Gastrocnemius medialis (tissue), 4 donors: ENCODE data around the gene ARHGAP25. TPM values are rescaled to one million over a fixed set of nuclear protein-coding genes. Genes with fewer than 3 reads are reported as not detected.
A peak's percentile ranks its signal among the peaks of the same experiment; 100 is the strongest.

Experiments used
- ATAC-seq, 2 donors: fragments of 150-250 bp; one replicate each; pipeline ENCODE4 v1.9.1; 2016
- DNase-seq, 2 donors: peaks; one replicate each; pipeline ENCODE4 v3.0.0-alpha.2; 2019
- H3K27ac ChIP-seq, 4 donors: fragments of 200-600 bp; sonication (generic); 1 replicate in 1 of 4; 2 replicates in 3 of 4; pipeline ENCODE4 v1.5.1; 2016 to 2018; ENCODE audit warnings: mild to moderate bottlenecking in 2 of 4, moderate library complexity in 1 of 4
- H3K27me3 ChIP-seq, 3 donors: fragments of 200-600 bp; sonication (generic) in 2 of 3; 1 replicate in 1 of 3; 2 replicates in 2 of 3; pipeline versions ENCODE4 v1.5.1 to v1.6.0; 2016 to 2019; ENCODE audit warnings: mild to moderate bottlenecking in 1 of 3, moderate library complexity in 1 of 3
- H3K36me3 ChIP-seq, 2 donors: fragments of 200-600 bp; sonication (generic) in 1 of 2; one replicate each; pipeline ENCODE4 v1.5.1; 2017 to 2018
- H3K4me1 ChIP-seq, 2 donors: fragments of 200-600 bp; sonication (generic) in 1 of 2; one replicate each; pipeline ENCODE4 v1.5.1; 2016 to 2017; ENCODE audit warnings: mild to moderate bottlenecking in 2 of 2
- H3K4me3 ChIP-seq, 4 donors: fragments of 200-600 bp; sonication (generic) in 3 of 4; 1 replicate in 1 of 4; 2 replicates in 3 of 4; pipeline ENCODE4 v1.5.1; 2016 to 2019; ENCODE audit warnings: mild to moderate bottlenecking in 2 of 4
- H3K9me3 ChIP-seq, 3 donors: fragments of 200-600 bp; sonication (generic) in 2 of 3; 1 replicate in 1 of 3; 2 replicates in 2 of 3; pipeline ENCODE4 v1.5.1; 2016 to 2019
- POLR2A ChIP-seq, 2 donors: fragments of 450-650 bp; IDR thresholded peaks; one replicate each; pipeline ENCODE4 v1.6.1; 2017; ENCODE audit warnings: antibody characterized with exemption in 2 of 2, mild to moderate bottlenecking in 2 of 2, moderate library complexity in 2 of 2
- in situ Hi-C, 4 donors: fragments of 200-750 bp; cut with MboI; loops; one replicate each; pipeline versions ENCODE4 v1.15.0 to v1.8.0; 2017; ENCODE audit warnings: low sequenced_read_pairs in 4 of 4
- intact Hi-C: fragments of 100-400 bp; cut with DNase I; formaldehyde crosslinking; loops from one replicate; pipeline ENCODE4 v1.15.1; 2023; ENCODE audit warnings: low total_unique reads
- total RNA-seq, 4 donors: library from RNA; depleted of rRNA; stranded (reverse); fragments of >200 nt; gene quantifications; one replicate each; pipeline versions ENCODE4 v1.1.0 to v1.2.3, GENCODE V29; 2016
- TF ChIP-seq, protein P1 (sequence below), 5 experiments: fragments of 450-650 bp in 3 of 5; fragments of 200-600 bp in 2 of 5; sonication (generic) in 2 of 5; IDR thresholded peaks in 4 of 5; conservative IDR thresholded peaks in 1 of 5; 1 replicate in 4 of 5; 2 replicates in 1 of 5; pipeline ENCODE4 v1.5.1; 2016 to 2019; ENCODE audit warnings: antibody characterized with exemption in 5 of 5, mild to moderate bottlenecking in 3 of 5, moderate library complexity in 3 of 5

Gene ARHGAP25
- total RNA-seq, 4 donors from 2014 or later = 1.9 to 6.8 (median 3.0) TPM

- Histone ChIP-seq H3K27ac (peak overlapping the region; percentile 72 to 78 (median 74)), H3K27me3 (no peaks in the 10 kb centered on the region), H3K4me3 (no peak overlapping the region), H3K4me1 (peaks cover 25 to 40% of the 10 kb centered on the region in 2 donors), H3K36me3 (no peaks in the 10 kb centered on the region), H3K9me3 (no peaks in the 10 kb centered on the region)
- TF ChIP-seq, protein P1, sequence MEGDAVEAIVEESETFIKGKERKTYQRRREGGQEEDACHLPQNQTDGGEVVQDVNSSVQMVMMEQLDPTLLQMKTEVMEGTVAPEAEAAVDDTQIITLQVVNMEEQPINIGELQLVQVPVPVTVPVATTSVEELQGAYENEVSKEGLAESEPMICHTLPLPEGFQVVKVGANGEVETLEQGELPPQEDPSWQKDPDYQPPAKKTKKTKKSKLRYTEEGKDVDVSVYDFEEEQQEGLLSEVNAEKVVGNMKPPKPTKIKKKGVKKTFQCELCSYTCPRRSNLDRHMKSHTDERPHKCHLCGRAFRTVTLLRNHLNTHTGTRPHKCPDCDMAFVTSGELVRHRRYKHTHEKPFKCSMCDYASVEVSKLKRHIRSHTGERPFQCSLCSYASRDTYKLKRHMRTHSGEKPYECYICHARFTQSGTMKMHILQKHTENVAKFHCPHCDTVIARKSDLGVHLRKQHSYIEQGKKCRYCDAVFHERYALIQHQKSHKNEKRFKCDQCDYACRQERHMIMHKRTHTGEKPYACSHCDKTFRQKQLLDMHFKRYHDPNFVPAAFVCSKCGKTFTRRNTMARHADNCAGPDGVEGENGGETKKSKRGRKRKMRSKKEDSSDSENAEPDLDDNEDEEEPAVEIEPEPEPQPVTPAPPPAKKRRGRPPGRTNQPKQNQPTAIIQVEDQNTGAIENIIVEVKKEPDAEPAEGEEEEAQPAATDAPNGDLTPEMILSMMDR (IDR thresholded peaks at IDR 0.05 in 4 of 5, conservative IDR thresholded peaks at IDR 0.05 in 1 of 5) = no peak
- no peak for TF ChIP-seq POLR2A (IDR thresholded peaks at IDR 0.05)
- in situ Hi-C loops (no loop called here), intact Hi-C loops (loop anchor here (5.0 to 10.0 kb wide), 2 partner anchors 66 to 72 kb away; no protein-coding TSS in a partner anchor)
- no peak for ATAC-seq
- DNase-seq = no peak
Measured at GRCh38 chr2:68833162-68833561, 98.6 kb downstream of the ARHGAP25 start.

- ATAC-seq (no peak), DNase-seq (no peak)
- no peaks in the 10 kb centered on the region for H3K9me3 ChIP-seq
- intact Hi-C loops (loop anchor here (5.0 to 10.0 kb wide), 2 partner anchors 68 to 70 kb away; no protein-coding TSS in a partner anchor), in situ Hi-C loops (no loop called here)
- TF ChIP-seq, protein P1 (IDR thresholded peaks at IDR 0.05 in 4 of 5, conservative IDR thresholded peaks at IDR 0.05 in 1 of 5) = no peak
- TF ChIP-seq POLR2A (IDR thresholded peaks at IDR 0.05) = no peak
- no peak overlapping the region for H3K4me3 ChIP-seq
- H3K4me1 ChIP-seq = peaks cover 10 to 23% of the 10 kb centered on the region in 2 donors
- no peaks in the 10 kb centered on the region for H3K27me3 ChIP-seq
- no peak overlapping the region for H3K27ac ChIP-seq
- no peaks in the 10 kb centered on the region for H3K36me3 ChIP-seq
Measured at GRCh38 chr2:68834737-68835376, 100.2 kb downstream of the ARHGAP25 start.

- no peak for ATAC-seq
- Histone ChIP-seq H3K36me3 (no peaks in the 10 kb centered on the region), H3K27me3 (no peaks in the 10 kb centered on the region), H3K27ac (no peak overlapping the region), H3K4me3 (no peak overlapping the region), H3K4me1 (peaks cover 10 to 22% of the 10 kb centered on the region in 2 donors), H3K9me3 (no peaks in the 10 kb centered on the region)
- TF ChIP-seq, protein P1 (IDR thresholded peaks at IDR 0.05 in 4 of 5, conservative IDR thresholded peaks at IDR 0.05 in 1 of 5) = no peak
- TF ChIP-seq POLR2A (IDR thresholded peaks at IDR 0.05) = no peak
- intact Hi-C loops = loop anchor here (10.0 kb wide), 1 partner anchor 69 kb away; no protein-coding TSS in a partner anchor
- no peak for DNase-seq
- in situ Hi-C loops = no loop called here
Measured at GRCh38 chr2:68835621-68836020, 101.0 kb downstream of the ARHGAP25 start.

GRCh38 chr2:68837164-68837860 is 102.7 kb downstream of the ARHGAP25 start:
- H3K4me1 ChIP-seq = peaks cover 7 to 11% of the 10 kb centered on the region in 2 donors

More at GRCh38 chr2:68837164-68837860, 102.7 kb downstream of the ARHGAP25 start:
- Histone ChIP-seq H3K36me3 (no peaks in the 10 kb centered on the region), H3K27me3 (no peaks in the 10 kb centered on the region), H3K9me3 (no peaks in the 10 kb centered on the region), H3K27ac (no peak overlapping the region), H3K4me3 (no peak overlapping the region)
- TF ChIP-seq POLR2A (IDR thresholded peaks at IDR 0.05) = no peak
- TF ChIP-seq, protein P1 (IDR thresholded peaks at IDR 0.05 in 4 of 5, conservative IDR thresholded peaks at IDR 0.05 in 1 of 5) = peak in 4 of 5 experiments; percentile 46 to 52 (median 48)
- in situ Hi-C loops (no loop called here), intact Hi-C loops (loop anchor here (10.0 kb wide), 1 partner anchor 67 kb away; no protein-coding TSS in a partner anchor)
- ATAC-seq (no peak), DNase-seq (peak in 1 of 2 donors; percentile 33)
